SW 1271 (cell line): ENCODE data around the gene GDF3.
"Not testable (repeated sequence)": the region's sequence is repeated elsewhere in the genome, so short reads cannot be mapped to it uniquely, and the experiment has no call there.

ENCODE experiments used
- DNase-seq, 2 experiments: peaks; one replicate each; lab custom pipeline; 2025; lab: John Stamatoyannopoulos, UW

The GDF3 gene

GRCh38 chr12:7667125-7667524 is 28.4 kb downstream of the GDF3 start:
- DNase-seq = peak in 1 of 2 experiments; percentile 40

- no peak for DNase-seq
These were observed 29.0 kb downstream of the GDF3 start for GRCh38 chr12:7666595-7666994.

GRCh38 chr12:7661741-7662140 is 33.8 kb downstream of the GDF3 start:
- DNase-seq = no peak

GRCh38 chr12:7656121-7656520 is 39.5 kb downstream of the GDF3 start:
- no peak for DNase-seq

- DNase-seq = no peak
These were observed 45.5 kb downstream of the GDF3 start for GRCh38 chr12:7650091-7650490.

GRCh38 chr12:7647071-7647470 is 48.5 kb downstream of the GDF3 start:
- no peak for DNase-seq

- DNase-seq = no peak
These were observed 49.4 kb downstream of the GDF3 start for GRCh38 chr12:7646178-7646475.

- peak in 1 of 2 experiments; percentile 57 for DNase-seq
These were observed 50.0 kb downstream of the GDF3 start for GRCh38 chr12:7645395-7646177.

GRCh38 chr12:7642876-7643309 is 52.7 kb downstream of the GDF3 start:
- DNase-seq = peak in 1 of 2 experiments; percentile 52

GRCh38 chr12:7642287-7642686 is 53.3 kb downstream of the GDF3 start:
- no peak for DNase-seq

- DNase-seq = not testable (repeated sequence)
These were observed 55.2 kb downstream of the GDF3 start for GRCh38 chr12:7640123-7640995.
